H9 (cell line): ENCODE results near the gene KDM4C. TPM values are rescaled to one million over a fixed set of nuclear protein-coding genes. Genes with fewer than 3 reads are reported as not detected.

Experiments
- DNase-seq: peaks from one replicate; pipeline ENCODE4 v3.0.0-alpha.2; 2017
- H2AFZ ChIP-seq: one replicate; pipeline ENCODE4 v1.6.1; 2013; ENCODE audit warnings: mild to moderate bottlenecking, low read length, control low read depth, moderate library complexity
- H2AK5ac ChIP-seq: 2 replicates; pipeline ENCODE4 v1.6.1; 2013; ENCODE audit warnings: low read length, control low read depth, mixed read lengths; ENCODE audit not compliant: insufficient read length
- H2BK120ac ChIP-seq: one replicate; pipeline ENCODE4 v1.6.1; 2013; ENCODE audit warnings: low read depth, mild to moderate bottlenecking, low read length, control low read depth, inconsistent platforms; ENCODE audit not compliant: poor library complexity, severe bottlenecking
- H2BK12ac ChIP-seq: 2 replicates; pipeline ENCODE4 v1.6.1; 2013; ENCODE audit warnings: low read length, control low read depth, mixed read lengths, low read depth; ENCODE audit not compliant: insufficient read length
- H2BK15ac ChIP-seq: 2 replicates; pipeline ENCODE4 v1.6.1; 2013; ENCODE audit warnings: low read depth, low read length, control low read depth
- H2BK20ac ChIP-seq: one replicate; pipeline ENCODE4 v1.6.1; 2013; ENCODE audit warnings: low read depth, mild to moderate bottlenecking, low read length, control low read depth, inconsistent platforms; ENCODE audit not compliant: poor library complexity, severe bottlenecking
- H2BK5ac ChIP-seq: 2 replicates; pipeline ENCODE4 v1.6.1; 2013; ENCODE audit warnings: low read length, control low read depth, mixed read lengths; ENCODE audit not compliant: insufficient read length
- H3K14ac ChIP-seq: 2 replicates; pipeline ENCODE4 v1.6.1; 2013; ENCODE audit warnings: low read length, control low read depth; ENCODE audit not compliant: insufficient read depth
- H3K18ac ChIP-seq: 2 replicates; pipeline ENCODE4 v1.6.1; 2013; ENCODE audit warnings: low read depth, mild to moderate bottlenecking, mixed read lengths, low read length, control low read depth; ENCODE audit not compliant: insufficient read length
- H3K23ac ChIP-seq: 2 replicates; pipeline ENCODE4 v1.6.1; 2013; ENCODE audit warnings: low read length, control low read depth, mixed read lengths, low read depth; ENCODE audit not compliant: insufficient read length
- H3K23me2 ChIP-seq: 2 replicates; pipeline ENCODE4 v1.6.1; 2013; ENCODE audit warnings: low read depth, mild to moderate bottlenecking, mixed read lengths, low read length, control low read depth; ENCODE audit not compliant: insufficient read length, poor library complexity, severe bottlenecking
- H3K27ac ChIP-seq: 2 replicates; pipeline ENCODE4 v1.5.1; 2013; ENCODE audit warnings: low read length, control low read depth, mixed read lengths, low read depth; ENCODE audit not compliant: insufficient read length
- H3K27me3 ChIP-seq: 2 replicates; pipeline ENCODE4 v1.6.1; 2013; ENCODE audit warnings: low read length, control low read depth, inconsistent platforms; ENCODE audit not compliant: insufficient read depth
- H3K4ac ChIP-seq: 2 replicates; pipeline ENCODE4 v1.6.1; 2013; ENCODE audit warnings: low read depth, mild to moderate bottlenecking, control low read depth, inconsistent platforms, low read length, moderate library complexity
- H3K4me1 ChIP-seq: 2 replicates; pipeline ENCODE4 v1.6.1; 2013; ENCODE audit warnings: low read length, control low read depth, inconsistent platforms; ENCODE audit not compliant: insufficient read depth
- H3K4me2 ChIP-seq: 2 replicates; pipeline ENCODE4 v1.6.1; 2013; ENCODE audit warnings: low read length, control low read depth, mixed read lengths; ENCODE audit not compliant: insufficient read length, insufficient read depth
- H3K56ac ChIP-seq: 2 replicates; pipeline ENCODE4 v1.6.1; 2013; ENCODE audit warnings: low read depth, mild to moderate bottlenecking, mixed read lengths, low read length, control low read depth; ENCODE audit not compliant: insufficient read length
- H3K79me1 ChIP-seq: 2 replicates; pipeline ENCODE4 v1.6.1; 2013; ENCODE audit warnings: low read depth, mild to moderate bottlenecking, moderate library complexity, low read length, control low read depth, inconsistent platforms; ENCODE audit not compliant: insufficient read depth, poor library complexity, severe bottlenecking
- H3K79me2 ChIP-seq: 2 replicates; pipeline ENCODE4 v1.6.1; 2013; ENCODE audit warnings: low read length, control low read depth, inconsistent platforms; ENCODE audit not compliant: insufficient read depth
- H3K9ac ChIP-seq: 2 replicates; pipeline ENCODE4 v1.6.1; 2013; ENCODE audit warnings: low read length, control low read depth, mixed read lengths; ENCODE audit not compliant: insufficient read length; ENCODE audit errors: extremely low read depth
- H3K9me3 ChIP-seq: one replicate; pipeline ENCODE4 v1.6.1; 2013; ENCODE audit warnings: low read depth, low read length, inconsistent platforms; ENCODE audit not compliant: control insufficient read depth
- H3T11ph ChIP-seq: one replicate; pipeline ENCODE4 v1.6.1; 2013; ENCODE audit warnings: mild to moderate bottlenecking, low read length, control low read depth, inconsistent platforms
- H4K20me1 ChIP-seq: one replicate; pipeline ENCODE4 v1.6.1; 2013; ENCODE audit not compliant: control insufficient read depth, insufficient read length, insufficient read depth
- H4K5ac ChIP-seq: 2 replicates; pipeline ENCODE4 v1.6.1; 2013; ENCODE audit warnings: low read depth, mild to moderate bottlenecking, mixed read lengths, low read length, control low read depth; ENCODE audit not compliant: insufficient read length
- H4K8ac ChIP-seq: replicated peaks from 2 replicates; pipeline ENCODE4 v1.6.1; 2013; ENCODE audit warnings: low read length, control low read depth, mixed read lengths, low read depth; ENCODE audit not compliant: insufficient read length
- H4K91ac ChIP-seq: 2 replicates; pipeline ENCODE4 v1.6.1; 2013; ENCODE audit warnings: low read depth, mild to moderate bottlenecking, moderate library complexity, mixed read lengths, low read length, control low read depth; ENCODE audit not compliant: insufficient read length
- H3K27ac Mint-ChIP-seq, 3 experiments: 2 replicates in 2 of 3; 3 replicates in 1 of 3; pipeline ENCODE4 v1.8.0; 2020 to 2021; ENCODE audit warnings: mixed read lengths in 3 of 3, mild to moderate bottlenecking in 1 of 3, moderate library complexity in 1 of 3
- H3K27me3 Mint-ChIP-seq: 2 replicates; pipeline ENCODE4 v1.8.0; 2021; ENCODE audit warnings: low read depth, mild to moderate bottlenecking, moderate library complexity, mixed read lengths
- H3K36me3 Mint-ChIP-seq, 3 experiments: 2 replicates in 2 of 3; 3 replicates in 1 of 3; pipeline ENCODE4 v1.8.0; 2020 to 2021; ENCODE audit warnings: low read depth in 3 of 3, mixed read lengths in 3 of 3; ENCODE audit not compliant: insufficient read depth in 1 of 3
- H3K4me1 Mint-ChIP-seq, 2 experiments: 2 replicates each; pipeline ENCODE4 v1.8.0; 2020; ENCODE audit warnings: mixed read lengths in 2 of 2
- H3K4me3 Mint-ChIP-seq, 2 experiments: 2 replicates in 1 of 2; 3 replicates in 1 of 2; pipeline ENCODE4 v1.8.0; 2020 to 2021; ENCODE audit warnings: mild to moderate bottlenecking in 2 of 2, mixed read lengths in 2 of 2, moderate library complexity in 1 of 2
- H3K9me3 Mint-ChIP-seq, 2 experiments: 2 replicates in 1 of 2; 3 replicates in 1 of 2; pipeline ENCODE4 v1.8.0; 2020; ENCODE audit warnings: mild to moderate bottlenecking in 2 of 2, mixed read lengths in 2 of 2, moderate library complexity in 1 of 2
- WGBS: extraction: QIAGEN DNeasy Blood & Tissue Kit; methylation state at CpG from one replicate; pipeline ENCODE4 v1.1.7; 2013; ENCODE audit warnings: missing lambda C conversion rate, low lambda C conversion rate, mixed read lengths; ENCODE audit not compliant: insufficient read length; ENCODE audit errors: extremely low coverage; 5-methylcytosine and 5-hydroxymethylcytosine counted together
- total RNA-seq: library from RNA; stranded (reverse); gene quantifications from 2 replicates; pipeline ENCODE4 v1.2.1, GENCODE V29; 2021
- TF ChIP-seq, protein P1 (sequence below): fragments of 200-600 bp; sonication (generic); conservative IDR thresholded peaks from 3 replicates; pipeline ENCODE4 v1.8.0; 2021; ENCODE audit warnings: antibody characterized with exemption, mild to moderate bottlenecking

KDM4C gene
- total RNA-seq, 1 experiment from 2014 or later, result 24.0 TPM

DNA sequence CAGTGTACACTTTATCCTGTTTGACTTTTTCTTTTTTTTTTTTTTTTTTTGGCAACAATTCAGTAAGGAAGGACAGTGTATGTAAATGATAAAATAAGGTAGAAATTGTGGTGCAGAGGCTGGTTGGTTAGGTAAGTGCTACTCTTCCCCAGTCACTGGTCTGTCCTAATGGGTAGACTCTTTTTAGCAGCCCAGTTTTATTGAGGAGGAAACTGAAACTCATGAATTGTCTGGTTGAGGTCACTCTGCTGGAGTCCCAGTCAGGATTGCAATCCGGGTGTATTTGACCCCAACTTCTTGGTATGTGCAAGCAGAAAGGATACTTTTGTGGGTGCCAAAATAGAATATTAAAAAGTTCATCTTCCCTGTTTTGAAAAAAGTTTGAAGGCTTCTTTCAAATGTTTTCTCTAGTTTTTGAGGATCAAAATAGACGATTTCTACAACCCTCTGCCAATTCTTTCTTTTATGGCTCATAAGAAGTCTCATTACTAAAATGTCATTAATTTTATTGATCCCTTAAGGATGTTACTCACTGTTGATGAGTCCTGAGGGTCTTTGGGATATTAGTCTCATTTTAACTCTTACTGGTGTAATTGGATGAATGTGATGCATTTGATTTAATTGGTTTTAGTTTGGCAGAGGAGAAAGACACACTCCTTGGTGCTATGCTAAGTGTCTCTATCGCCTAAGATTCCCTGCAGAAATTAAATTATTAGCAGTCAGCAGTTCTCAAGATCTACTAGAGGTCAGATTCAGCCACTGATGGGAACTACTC is 171.9 kb downstream of the KDM4C start:
- H3K27ac Mint-ChIP-seq, result no peak overlapping the region

More for the DNA sequence above, 171.9 kb downstream of the KDM4C start:
- Histone ChIP-seq H3K56ac (no peak overlapping the region), H4K91ac (no peak overlapping the region), H3K27me3 (no peaks in the 10 kb centered on the region), H4K5ac (no peak overlapping the region), H4K20me1 (no peaks in the 10 kb centered on the region), H3K4me2 (no peak overlapping the region), H3K14ac (no peak overlapping the region), H2BK15ac (no peak overlapping the region), H3K9ac (no peak overlapping the region), H4K8ac (no peak overlapping the region), H3K4ac (no peak overlapping the region), H2AK5ac (no peak overlapping the region), H2AFZ (no peak overlapping the region), H3K27ac (no peak overlapping the region), H2BK120ac (no peak overlapping the region), H3K23me2 (no peaks in the 10 kb centered on the region), H3K79me1 (no peaks in the 10 kb centered on the region), H3T11ph (no peak overlapping the region), H3K79me2 (no peaks in the 10 kb centered on the region), H2BK20ac (no peak overlapping the region), H2BK12ac (no peak overlapping the region), H3K4me1 (no peaks in the 10 kb centered on the region), H2BK5ac (no peak overlapping the region), H3K9me3 (no peaks in the 10 kb centered on the region), H3K23ac (no peak overlapping the region), H3K18ac (no peak overlapping the region)
- Mint-ChIP-seq H3K36me3 (no peaks in the 10 kb centered on the region), H3K4me3 (no peak overlapping the region), H3K27me3 (no peaks in the 10 kb centered on the region), H3K4me1 (peaks cover 4 to 12% of the 10 kb centered on the region in 2 experiments), H3K9me3 (no peaks in the 10 kb centered on the region)
- TF ChIP-seq, protein P1, sequence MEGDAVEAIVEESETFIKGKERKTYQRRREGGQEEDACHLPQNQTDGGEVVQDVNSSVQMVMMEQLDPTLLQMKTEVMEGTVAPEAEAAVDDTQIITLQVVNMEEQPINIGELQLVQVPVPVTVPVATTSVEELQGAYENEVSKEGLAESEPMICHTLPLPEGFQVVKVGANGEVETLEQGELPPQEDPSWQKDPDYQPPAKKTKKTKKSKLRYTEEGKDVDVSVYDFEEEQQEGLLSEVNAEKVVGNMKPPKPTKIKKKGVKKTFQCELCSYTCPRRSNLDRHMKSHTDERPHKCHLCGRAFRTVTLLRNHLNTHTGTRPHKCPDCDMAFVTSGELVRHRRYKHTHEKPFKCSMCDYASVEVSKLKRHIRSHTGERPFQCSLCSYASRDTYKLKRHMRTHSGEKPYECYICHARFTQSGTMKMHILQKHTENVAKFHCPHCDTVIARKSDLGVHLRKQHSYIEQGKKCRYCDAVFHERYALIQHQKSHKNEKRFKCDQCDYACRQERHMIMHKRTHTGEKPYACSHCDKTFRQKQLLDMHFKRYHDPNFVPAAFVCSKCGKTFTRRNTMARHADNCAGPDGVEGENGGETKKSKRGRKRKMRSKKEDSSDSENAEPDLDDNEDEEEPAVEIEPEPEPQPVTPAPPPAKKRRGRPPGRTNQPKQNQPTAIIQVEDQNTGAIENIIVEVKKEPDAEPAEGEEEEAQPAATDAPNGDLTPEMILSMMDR, result no peak
- WGBS, result no CpG with 5 or more reads among the region's 3 CpGs
- no peak for DNase-seq
